GM10847 (cell line): ENCODE measurements around the gene TGM1.

Experiments used
- POLR2A ChIP-seq: IDR thresholded peaks from 2 replicates; pipeline ENCODE4 v1.6.1; 2011; ENCODE audit not compliant: insufficient read length; ENCODE audit errors: extremely low read depth

TGM1 gene

GRCh38 chr14:24279301-24280186 is 16.6 kb upstream of the TGM1 start:
- TF ChIP-seq POLR2A, result no peak

- no peak for TF ChIP-seq POLR2A
Measured at GRCh38 chr14:24278424-24278823, 15.4 kb upstream of the TGM1 start.

GRCh38 chr14:24277606-24278321 is 14.8 kb upstream of the TGM1 start:
- no peak for TF ChIP-seq POLR2A

- TF ChIP-seq POLR2A, result no peak
Measured at GRCh38 chr14:24277071-24277470, 14.1 kb upstream of the TGM1 start.

- TF ChIP-seq POLR2A, result no peak
Measured at GRCh38 chr14:24274101-24274543, 11.1 kb upstream of the TGM1 start.

GRCh38 chr14:24273422-24273998 is 10.5 kb upstream of the TGM1 start:
- TF ChIP-seq POLR2A, result no peak

- TF ChIP-seq POLR2A, result no peak
Measured at GRCh38 chr14:24272467-24272866, 9.5 kb upstream of the TGM1 start.

GRCh38 chr14:24271834-24272263 is 8.9 kb upstream of the TGM1 start:
- no peak for TF ChIP-seq POLR2A

- TF ChIP-seq POLR2A, result peak; percentile 82
Measured at GRCh38 chr14:24271134-24271833, 8.3 kb upstream of the TGM1 start, which contains the start of gene RABGGTA. TSS of gene RABGGTA (minus strand) at chr14:24271597. CDS start at chr14:24271115, 482 bp downstream.

- no peak for TF ChIP-seq POLR2A
Measured at GRCh38 chr14:24270537-24271133, 7.7 kb upstream of the TGM1 start.

- TF ChIP-seq POLR2A, result no peak
Measured at GRCh38 chr14:24269910-24270536, 7.0 kb upstream of the TGM1 start.

- TF ChIP-seq POLR2A, result no peak
Measured at GRCh38 chr14:24269368-24269767, 6.4 kb upstream of the TGM1 start.

- TF ChIP-seq POLR2A, result no peak
Measured at GRCh38 chr14:24268225-24268624, 5.2 kb upstream of the TGM1 start.

GRCh38 chr14:24267516-24267915 is 4.5 kb upstream of the TGM1 start:
- TF ChIP-seq POLR2A, result no peak

- no peak for TF ChIP-seq POLR2A
Measured at GRCh38 chr14:24266344-24267244, 3.6 kb upstream of the TGM1 start.
